Left cardiac atrium (tissue), 4 donors: Measurements from ENCODE around the gene RAB18. TPM values are rescaled to one million over a fixed set of nuclear protein-coding genes. Genes with fewer than 3 reads are reported as not detected.
"Not testable (repeated sequence)": the region's sequence is repeated elsewhere in the genome, so short reads cannot be mapped to it uniquely, and the experiment has no call there.

Source experiments
- ATAC-seq, 2 donors: fragments of 200-7000 bp; cut with Tn5 transposase; one replicate each; pipeline ENCODE4 v1.9.1; 2020; ENCODE audit warnings: mild to moderate bottlenecking in 2 of 2, moderate library complexity in 2 of 2
- DNase-seq: peaks from one replicate; pipeline ENCODE4 v3.0.0-alpha.2; 2020
- intact Hi-C, 2 donors: fragments of 100-400 bp; cut with DNase I; formaldehyde crosslinking; loops; one replicate each; pipeline versions ENCODE4 v1.14.1 to v1.15.1; 2022 to 2023
- total RNA-seq, 2 donors: library from RNA; stranded (reverse); fragmentation: NEBNext Ultra II Directional; extraction: Animal tissue kit (Norgen Biotek cat#: 25700); gene quantifications; one replicate each; pipeline ENCODE4 v1.2.1, GENCODE V29; 2021
- donor health status: DM: no; HTN: yes; CAD: no.
- donor health status: DM: no; HTN: yes; CAD: no; lungs with severe emphysema.
- donor health status: DM: yes; HTN: yes; CAD: no.
- donor health status: Dilated cardiomyopathy.

The RAB18 gene
- total RNA-seq, 2 donors from 2014 or later, result 92.8 to 127 TPM

GRCh38 chr10:27500886-27501285 lies 3.2 kb upstream of the RAB18 start:
- intact Hi-C loops, result no loop called here
- no peak for DNase-seq
- ATAC-seq, result no peak

GRCh38 chr10:27503498-27504006 lies 552 bp upstream of the RAB18 start:
- DNase-seq (no peak), ATAC-seq (no peak)
- intact Hi-C loops, result no loop called here

- no peak for DNase-seq
- intact Hi-C loops, result no loop called here
- ATAC-seq, result peak in 1 of 2 donors; percentile 14
Observed at GRCh38 chr10:27504808-27505460, 830 bp downstream of the RAB18 start.

- DNase-seq, ATAC-seq, intact Hi-C loops: not testable (repeated sequence)
Observed at GRCh38 chr10:27505537-27505936, 1.4 kb downstream of the RAB18 start.

- intact Hi-C loops, result no loop called here
- DNase-seq (no peak), ATAC-seq (no peak)
Observed at GRCh38 chr10:27506280-27506679, 2.2 kb downstream of the RAB18 start.

GRCh38 chr10:27512548-27512947 lies 8.4 kb downstream of the RAB18 start:
- intact Hi-C loops, result no loop called here
- ATAC-seq, result no peak

GRCh38 chr10:27513451-27514191 lies 9.5 kb downstream of the RAB18 start:
- intact Hi-C loops, result no loop called here
- peak in 1 of 2 donors; percentile 47 for ATAC-seq
- DNase-seq, result no peak

More at GRCh38 chr10:27512548-27512947, 8.4 kb downstream of the RAB18 start:
- no peak for DNase-seq

- intact Hi-C loops, result no loop called here
- DNase-seq (no peak), ATAC-seq (no peak)
Observed at GRCh38 chr10:27514243-27514642, 10.1 kb downstream of the RAB18 start.

- intact Hi-C loops, result no loop called here
- DNase-seq (no peak), ATAC-seq (no peak)
Observed at GRCh38 chr10:27518261-27518660, 14.2 kb downstream of the RAB18 start.

- ATAC-seq, result peak; percentile 76 to 82
- intact Hi-C loops, result no loop called here
- no peak for DNase-seq
Observed at GRCh38 chr10:27525819-27526218, 21.7 kb downstream of the RAB18 start.

- ATAC-seq (peak in 1 of 2 donors; percentile 59), DNase-seq (no peak)
- intact Hi-C loops, result no loop called here
Observed at GRCh38 chr10:27526242-27526641, 22.1 kb downstream of the RAB18 start.

GRCh38 chr10:27527666-27528295 lies 23.7 kb downstream of the RAB18 start:
- ATAC-seq (no peak), DNase-seq (no peak)
- intact Hi-C loops, result no loop called here

- intact Hi-C loops, result no loop called here
- DNase-seq (no peak), ATAC-seq (no peak)
Observed at GRCh38 chr10:27529010-27529783, 25.1 kb downstream of the RAB18 start.

GRCh38 chr10:27530477-27530876 lies 26.4 kb downstream of the RAB18 start:
- intact Hi-C loops, result no loop called here
- DNase-seq (no peak), ATAC-seq (no peak)

GRCh38 chr10:27531336-27531847 lies 27.3 kb downstream of the RAB18 start:
- intact Hi-C loops, result no loop called here
- ATAC-seq (no peak), DNase-seq (no peak)

- no peak for ATAC-seq
- intact Hi-C loops, result no loop called here
- no peak for DNase-seq
Observed at GRCh38 chr10:27534161-27534700, 30.1 kb downstream of the RAB18 start.

GRCh38 chr10:27535317-27535716 lies 31.2 kb downstream of the RAB18 start:
- intact Hi-C loops, result no loop called here
- no peak for ATAC-seq

GRCh38 chr10:27536437-27536836 lies 32.3 kb downstream of the RAB18 start:
- ATAC-seq (no peak), DNase-seq (no peak)
- intact Hi-C loops, result no loop called here

More at GRCh38 chr10:27535317-27535716, 31.2 kb downstream of the RAB18 start:
- no peak for DNase-seq

- intact Hi-C loops, result no loop called here
- ATAC-seq (no peak), DNase-seq (no peak)
Observed at GRCh38 chr10:27537166-27537565, 33.1 kb downstream of the RAB18 start.
